ENCODE results near the gene OPA1.

Gene OPA1

DNA sequence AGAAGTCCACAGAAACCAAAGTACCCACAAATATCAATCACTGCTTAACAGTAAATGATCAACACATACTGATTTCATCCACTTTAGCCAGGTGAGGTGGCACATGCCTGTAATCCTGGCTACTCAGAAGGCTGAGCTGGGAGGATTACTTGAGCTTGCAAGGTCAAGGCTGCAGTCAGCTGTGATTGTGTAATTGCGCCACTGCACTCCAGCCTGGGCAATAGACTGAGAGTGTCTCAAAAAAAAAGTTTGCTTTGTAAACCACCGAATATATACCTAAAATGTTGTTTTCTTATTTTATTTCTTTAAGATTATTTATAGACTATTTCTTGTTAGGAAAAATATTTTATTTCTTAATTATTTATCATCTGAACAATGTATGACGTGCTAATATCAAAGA lies 29.6 kb upstream of the OPA1 start:
- no peak overlapping the region for H3K9ac ChIP-seq (ENCODE audit: low read length)
- no peak for DNase-seq

DNA sequence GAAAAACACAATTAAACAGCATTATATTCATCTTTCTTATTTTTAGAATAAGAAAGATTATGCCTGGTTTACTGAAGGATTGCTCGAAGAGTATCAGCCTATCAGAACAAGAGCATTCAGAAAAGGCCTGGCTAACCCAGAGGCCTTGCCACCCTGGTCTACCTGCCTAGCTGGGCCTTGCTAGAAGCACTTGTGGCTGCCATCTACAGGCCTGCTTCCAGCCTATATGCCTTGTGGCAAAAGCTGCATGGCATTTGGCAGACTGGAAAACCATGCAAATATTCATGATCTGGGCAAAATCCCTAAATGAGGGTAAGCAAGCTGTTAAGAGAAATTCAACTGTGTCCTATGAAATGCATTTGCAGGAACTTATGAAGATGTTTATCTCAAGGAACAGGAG lies 29.0 kb upstream of the OPA1 start:
- no peak overlapping the region for H3K4me3 ChIP-seq (ENCODE audit: low read length)
- no peaks in the 10 kb centered on the region for H3K4me1 ChIP-seq (ENCODE audit: low read length)
- H4K20me1 ChIP-seq (ENCODE audit: insufficient read depth, low read length): no peaks in the 10 kb centered on the region
- TF ChIP-seq EZH2 (optimal IDR thresholded peaks at IDR 0.05; ENCODE audit: low read depth, low read length): no peak
- TF ChIP-seq, protein P1, sequence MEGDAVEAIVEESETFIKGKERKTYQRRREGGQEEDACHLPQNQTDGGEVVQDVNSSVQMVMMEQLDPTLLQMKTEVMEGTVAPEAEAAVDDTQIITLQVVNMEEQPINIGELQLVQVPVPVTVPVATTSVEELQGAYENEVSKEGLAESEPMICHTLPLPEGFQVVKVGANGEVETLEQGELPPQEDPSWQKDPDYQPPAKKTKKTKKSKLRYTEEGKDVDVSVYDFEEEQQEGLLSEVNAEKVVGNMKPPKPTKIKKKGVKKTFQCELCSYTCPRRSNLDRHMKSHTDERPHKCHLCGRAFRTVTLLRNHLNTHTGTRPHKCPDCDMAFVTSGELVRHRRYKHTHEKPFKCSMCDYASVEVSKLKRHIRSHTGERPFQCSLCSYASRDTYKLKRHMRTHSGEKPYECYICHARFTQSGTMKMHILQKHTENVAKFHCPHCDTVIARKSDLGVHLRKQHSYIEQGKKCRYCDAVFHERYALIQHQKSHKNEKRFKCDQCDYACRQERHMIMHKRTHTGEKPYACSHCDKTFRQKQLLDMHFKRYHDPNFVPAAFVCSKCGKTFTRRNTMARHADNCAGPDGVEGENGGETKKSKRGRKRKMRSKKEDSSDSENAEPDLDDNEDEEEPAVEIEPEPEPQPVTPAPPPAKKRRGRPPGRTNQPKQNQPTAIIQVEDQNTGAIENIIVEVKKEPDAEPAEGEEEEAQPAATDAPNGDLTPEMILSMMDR (IDR thresholded peaks at IDR 0.05; ENCODE audit: low read length): peak; percentile 33; the same call in 1 of the 2 replicates
- H3K27me3 ChIP-seq (replicated peaks; ENCODE audit: insufficient read depth, low read length): no peaks in the 10 kb centered on the region
- DNase-seq: peak; percentile 25
- H3K27ac ChIP-seq (ENCODE audit: low read length): no peak overlapping the region
- H2AFZ ChIP-seq (ENCODE audit: low read length): no peak overlapping the region
- no peaks in the 10 kb centered on the region for H3K79me2 ChIP-seq (ENCODE audit: low read length)
- H3K9me2 ChIP-seq (replicated peaks; ENCODE audit: insufficient read depth, low read length): no peaks in the 10 kb centered on the region
- no peaks in the 10 kb centered on the region for H3K9me3 ChIP-seq (replicated peaks; ENCODE audit: insufficient read depth, low read length)
- no peaks in the 10 kb centered on the region for H3F3A ChIP-seq (ENCODE audit: insufficient read depth, low read length)
- H3K36me3 ChIP-seq (replicated peaks; ENCODE audit: insufficient read depth, low read length): no peaks in the 10 kb centered on the region
- H3K9ac ChIP-seq (ENCODE audit: low read length): no peak overlapping the region
- H3K4me2 ChIP-seq (ENCODE audit: low read depth, low read length): no peak overlapping the region

More for the DNA sequence above, 29.6 kb upstream of the OPA1 start:
- H3K36me3 ChIP-seq (replicated peaks; ENCODE audit: insufficient read depth, low read length): no peaks in the 10 kb centered on the region
- no peak overlapping the region for H3K4me2 ChIP-seq (ENCODE audit: low read depth, low read length)
- no peak overlapping the region for H2AFZ ChIP-seq (ENCODE audit: low read length)
- no peak for TF ChIP-seq EZH2 (optimal IDR thresholded peaks at IDR 0.05; ENCODE audit: low read depth, low read length)
- no peak for TF ChIP-seq EZH2phosphoT487 (IDR thresholded peaks at IDR 0.05; ENCODE audit: low read length)
- TF ChIP-seq, protein P1 (IDR thresholded peaks at IDR 0.05; ENCODE audit: low read length): no peak
- no peaks in the 10 kb centered on the region for H3K9me2 ChIP-seq (replicated peaks; ENCODE audit: insufficient read depth, low read length)
- no peaks in the 10 kb centered on the region for H3K4me1 ChIP-seq (ENCODE audit: low read length)
- H3K79me2 ChIP-seq (ENCODE audit: low read length): no peaks in the 10 kb centered on the region
- no peaks in the 10 kb centered on the region for H3F3A ChIP-seq (ENCODE audit: insufficient read depth, low read length)
- H3K27me3 ChIP-seq (replicated peaks; ENCODE audit: insufficient read depth, low read length): no peaks in the 10 kb centered on the region
- H3K27ac ChIP-seq (ENCODE audit: low read length): no peak overlapping the region
- no peak overlapping the region for H3K4me3 ChIP-seq (ENCODE audit: low read length)
- no peaks in the 10 kb centered on the region for H4K20me1 ChIP-seq (ENCODE audit: insufficient read depth, low read length)
- no peaks in the 10 kb centered on the region for H3K9me3 ChIP-seq (replicated peaks; ENCODE audit: insufficient read depth, low read length)

DNA sequence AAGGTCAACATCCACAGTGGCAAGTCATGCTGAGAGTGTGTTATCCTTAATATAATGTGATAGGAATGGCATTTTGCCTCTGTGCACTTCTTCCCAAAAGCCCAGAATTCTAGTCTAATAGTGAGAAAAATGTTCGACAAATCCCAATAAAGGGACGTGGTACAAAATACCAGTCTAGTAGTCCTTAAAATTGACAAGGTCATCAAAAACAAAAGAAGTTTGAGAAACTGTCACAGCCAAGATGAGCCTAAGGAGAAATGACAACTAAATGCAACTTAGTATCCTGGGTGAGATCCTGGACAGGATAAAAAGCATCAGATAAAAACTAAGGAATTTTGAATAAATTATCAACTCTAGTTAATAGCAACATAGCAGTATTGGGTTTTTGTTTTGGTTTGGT lies 23.9 kb upstream of the OPA1 start:
- Histone ChIP-seq H3K27ac (ENCODE audit: low read length) (no peak overlapping the region), H2AFZ (ENCODE audit: low read length) (no peak overlapping the region), H4K20me1 (ENCODE audit: insufficient read depth, low read length) (no peaks in the 10 kb centered on the region), H3F3A (ENCODE audit: insufficient read depth, low read length) (no peaks in the 10 kb centered on the region), H3K79me2 (ENCODE audit: low read length) (no peaks in the 10 kb centered on the region), H3K27me3 (replicated peaks; ENCODE audit: insufficient read depth, low read length) (no peaks in the 10 kb centered on the region), H3K36me3 (replicated peaks; ENCODE audit: insufficient read depth, low read length) (no peaks in the 10 kb centered on the region), H3K4me3 (ENCODE audit: low read length) (no peak overlapping the region), H3K9me2 (replicated peaks; ENCODE audit: insufficient read depth, low read length) (no peaks in the 10 kb centered on the region), H3K9ac (ENCODE audit: low read length) (no peak overlapping the region), H3K4me2 (ENCODE audit: low read depth, low read length) (no peak overlapping the region), H3K4me1 (ENCODE audit: low read length) (no peaks in the 10 kb centered on the region), H3K9me3 (replicated peaks; ENCODE audit: insufficient read depth, low read length) (no peaks in the 10 kb centered on the region)
- no peak for DNase-seq
- TF ChIP-seq, protein P1 (IDR thresholded peaks at IDR 0.05; ENCODE audit: low read length): no peak
- TF ChIP-seq EZH2 (optimal IDR thresholded peaks at IDR 0.05; ENCODE audit: low read depth, low read length): no peak
